ENCODE data around the gene GRAPL.
"Not testable (repeated sequence)": the region's sequence is repeated elsewhere in the genome, so short reads cannot be mapped to it uniquely, and the experiment has no call there.

GRCh38 chr17:19137959-19138358, 10.6 kb downstream of the GRAPL start:
- not testable (repeated sequence) for TF ChIP-seq POLR2A (IDR thresholded peaks at IDR 0.05; ENCODE audit: low read depth, low read length); CTCF (conservative IDR thresholded peaks at IDR 0.05; ENCODE audit: low read depth, low read length); CEBPB (IDR thresholded peaks at IDR 0.05; ENCODE audit: low read depth, low read length)

All from IMR-90 (cell line).